ENCODE data around the gene AGBL1. TPM values are rescaled to one million over a fixed set of nuclear protein-coding genes. Genes with fewer than 3 reads are reported as not detected.

AGBL1 gene
- total RNA-seq, 2 experiments from 2014 or later = not detected

DNA sequence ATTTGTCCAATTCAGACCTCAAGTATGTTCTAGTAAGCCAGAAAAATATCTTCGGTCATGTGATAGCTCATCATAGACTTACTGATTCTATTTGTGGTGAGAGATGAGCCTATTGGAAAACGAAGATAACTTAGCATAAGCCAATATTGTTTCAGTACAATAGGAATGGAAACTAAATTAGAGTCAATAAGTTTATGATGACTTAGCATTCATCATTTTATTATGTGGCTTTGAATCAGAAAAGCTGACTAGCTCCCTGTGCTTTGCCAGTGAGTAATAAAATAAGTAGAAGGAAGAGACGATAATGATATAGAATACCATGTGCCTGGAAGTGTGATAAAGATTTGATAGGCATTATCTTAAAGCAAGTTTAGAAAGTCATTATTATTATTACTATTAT lies 605.6 kb downstream of the AGBL1 start:
- no peak for DNase-seq
- H3K4me3 Mint-ChIP-seq = no peak overlapping the region
- H3K36me3 Mint-ChIP-seq (ENCODE audit: low read depth) = no peaks in the 10 kb centered on the region
- peaks cover 2% of the 10 kb centered on the region for H3K9me3 Mint-ChIP-seq
- peaks cover 4% of the 10 kb centered on the region for H3K27me3 Mint-ChIP-seq (ENCODE audit: low read depth)
- H3K27ac Mint-ChIP-seq = no peak overlapping the region
- no peaks in the 10 kb centered on the region for H3K4me1 Mint-ChIP-seq (ENCODE audit: low read depth)
- CTCF ChIA-PET = no interaction called here
- intact Hi-C loops (cut with micrococcal nuclease) = no loop called here

DNA sequence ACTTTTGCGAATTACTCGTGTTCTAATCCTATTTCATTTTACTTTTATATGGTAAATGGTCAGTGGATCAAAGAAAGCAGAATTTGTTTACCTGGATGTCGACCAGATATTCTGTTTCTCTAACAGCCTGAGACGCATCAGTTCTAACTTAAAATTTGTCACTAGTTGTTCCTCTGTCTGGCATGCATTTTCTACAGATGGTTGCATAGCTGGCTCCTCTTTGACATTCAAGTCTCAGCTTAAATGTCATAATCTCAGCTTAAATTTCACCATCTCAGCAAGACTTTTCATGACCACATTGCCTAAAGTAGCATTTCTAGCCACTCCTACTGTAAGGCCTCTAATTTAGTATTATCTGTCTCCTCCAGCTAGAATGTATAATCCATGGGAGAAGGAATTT lies 609.3 kb downstream of the AGBL1 start:
- CTCF ChIA-PET = no interaction called here
- H3K36me3 Mint-ChIP-seq (ENCODE audit: low read depth) = no peaks in the 10 kb centered on the region
- DNase-seq = no peak
- intact Hi-C loops (cut with micrococcal nuclease) = no loop called here
- no peak overlapping the region for H3K27ac Mint-ChIP-seq
- H3K27me3 Mint-ChIP-seq (ENCODE audit: low read depth) = no peaks in the 10 kb centered on the region
- no peak overlapping the region for H3K4me3 Mint-ChIP-seq
- no peaks in the 10 kb centered on the region for H3K4me1 Mint-ChIP-seq (ENCODE audit: low read depth)
- H3K9me3 Mint-ChIP-seq = peaks cover 2% of the 10 kb centered on the region

DNA sequence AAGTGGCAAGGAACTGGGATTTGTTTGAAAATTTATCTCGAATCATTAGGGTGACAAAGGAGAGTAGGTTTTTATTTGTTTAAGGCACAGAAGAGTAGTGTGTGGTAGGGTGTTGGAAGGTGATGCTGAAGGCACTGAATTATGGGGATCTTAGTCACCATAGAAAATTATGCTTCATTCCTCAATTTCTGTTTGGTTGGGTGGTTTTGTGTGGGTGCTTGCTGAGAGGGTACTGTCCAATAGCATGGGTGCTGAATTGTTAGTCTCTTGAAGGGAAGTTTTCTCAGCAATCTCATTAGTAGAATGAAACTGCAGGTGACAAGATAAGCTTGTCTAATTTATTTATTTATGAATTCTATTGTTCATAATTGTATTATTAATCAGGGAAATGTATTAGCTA lies 610.9 kb downstream of the AGBL1 start:
- intact Hi-C loops (cut with micrococcal nuclease) = no loop called here
- H3K9me3 Mint-ChIP-seq = no peaks in the 10 kb centered on the region
- no peaks in the 10 kb centered on the region for H3K27me3 Mint-ChIP-seq (ENCODE audit: low read depth)
- H3K36me3 Mint-ChIP-seq (ENCODE audit: low read depth) = no peaks in the 10 kb centered on the region
- H3K4me1 Mint-ChIP-seq (ENCODE audit: low read depth) = no peaks in the 10 kb centered on the region
- DNase-seq = no peak
- no peak overlapping the region for H3K27ac Mint-ChIP-seq
- H3K4me3 Mint-ChIP-seq = no peak overlapping the region
- CTCF ChIA-PET = interaction anchor here (0.8 kb wide), 1 partner anchor 54 kb away, joined by 3 read pairs; no protein-coding TSS in a partner anchor

DNA sequence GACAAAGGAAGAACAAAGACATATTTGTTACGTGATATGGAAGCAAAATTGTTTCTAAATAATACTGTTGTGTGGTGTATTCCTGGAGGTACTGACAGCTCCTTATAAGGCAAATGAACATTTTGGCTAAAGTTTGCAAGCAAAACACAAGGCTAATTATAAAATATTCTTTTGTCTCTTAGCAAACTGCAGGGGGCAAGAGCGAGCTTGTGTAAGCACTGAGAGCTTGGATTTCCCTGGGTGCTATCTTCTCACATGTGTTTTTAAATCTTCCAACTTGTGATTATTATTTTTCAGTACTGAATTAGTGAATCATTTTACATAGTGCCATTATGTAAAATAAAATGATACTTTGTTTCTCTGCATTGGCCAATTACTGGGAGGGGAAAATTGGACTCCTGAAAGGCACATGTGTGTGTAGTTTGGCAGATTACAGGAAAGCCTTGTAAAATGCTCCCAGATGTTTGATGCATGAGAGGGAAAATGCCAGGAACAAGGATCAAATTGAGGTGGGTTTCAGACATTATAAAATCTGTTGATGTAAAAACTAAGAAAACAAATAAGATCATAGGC lies 611.5 kb downstream of the AGBL1 start:
- DNase-seq = no peak
- no peaks in the 10 kb centered on the region for H3K4me1 Mint-ChIP-seq (ENCODE audit: low read depth)
- H3K36me3 Mint-ChIP-seq (ENCODE audit: low read depth) = no peaks in the 10 kb centered on the region
- no peaks in the 10 kb centered on the region for H3K27me3 Mint-ChIP-seq (ENCODE audit: low read depth)
- CTCF ChIA-PET = interaction anchor here (0.8 kb wide), 1 partner anchor 53 kb away, joined by 3 read pairs; no protein-coding TSS in a partner anchor
- no peak overlapping the region for H3K27ac Mint-ChIP-seq
- intact Hi-C loops (cut with micrococcal nuclease) = no loop called here
- no peak overlapping the region for H3K4me3 Mint-ChIP-seq
- no peaks in the 10 kb centered on the region for H3K9me3 Mint-ChIP-seq

DNA sequence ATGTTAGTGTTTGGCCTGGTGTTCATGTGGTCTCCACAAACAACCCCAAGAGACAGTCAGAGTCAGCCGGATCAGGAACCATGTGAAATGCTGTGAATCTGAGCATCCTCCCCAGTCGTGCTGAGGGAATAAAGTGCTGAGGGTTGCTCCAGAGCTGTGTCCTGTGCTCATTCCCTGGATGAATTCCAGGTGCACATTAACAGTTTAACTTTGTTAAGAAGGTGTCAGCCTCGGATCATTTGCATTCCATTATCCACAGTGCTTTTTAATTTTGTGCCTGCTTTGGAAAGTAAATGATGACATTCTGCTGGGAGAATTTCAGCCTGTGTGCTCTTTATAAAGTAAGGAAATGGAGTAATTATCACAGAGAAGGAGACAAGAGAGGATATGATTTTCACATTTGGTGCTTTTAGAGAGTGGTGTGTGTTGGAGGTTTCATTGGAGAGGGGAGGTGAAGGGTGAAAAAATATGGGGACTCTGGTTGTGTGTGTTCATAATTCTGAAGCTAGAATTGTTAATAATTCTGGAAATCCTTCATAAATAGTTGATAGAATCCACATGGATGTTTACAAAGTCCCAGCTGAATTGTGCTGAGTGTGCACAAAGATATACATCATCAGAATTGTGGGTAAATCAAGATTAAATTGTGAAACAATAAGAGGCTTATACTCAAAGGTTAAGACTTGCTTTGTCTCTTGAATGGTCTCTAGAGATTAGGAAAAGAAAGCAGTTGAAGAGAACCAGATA lies 621.4 kb downstream of the AGBL1 start:
- Mint-ChIP-seq H3K9me3 (peaks cover 2% of the 10 kb centered on the region), H3K27me3 (ENCODE audit: low read depth) (peaks cover 6% of the 10 kb centered on the region), H3K27ac (no peak overlapping the region), H3K36me3 (ENCODE audit: low read depth) (peaks cover 4% of the 10 kb centered on the region), H3K4me3 (no peak overlapping the region), H3K4me1 (ENCODE audit: low read depth) (no peaks in the 10 kb centered on the region)
- intact Hi-C loops (cut with micrococcal nuclease) = no loop called here
- CTCF ChIA-PET = no interaction called here
- no peak for DNase-seq

DNA sequence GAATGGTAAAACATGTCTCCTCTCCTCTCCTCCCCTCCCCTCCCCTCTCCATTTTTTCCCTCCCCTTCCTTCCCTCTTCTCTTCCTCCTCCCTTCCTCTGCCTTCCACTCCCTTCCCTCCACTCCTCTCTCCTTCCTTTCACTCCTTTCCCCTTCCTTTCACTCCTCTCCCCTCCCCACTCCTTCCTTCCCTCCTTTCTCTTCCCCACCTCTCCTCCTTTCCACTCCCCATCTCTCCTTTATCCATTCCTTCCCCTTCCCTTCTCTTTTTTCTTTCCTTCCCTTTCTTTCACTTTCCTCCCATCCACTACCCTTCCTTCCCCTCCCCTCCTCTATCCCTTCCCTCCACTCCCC lies 621.9 kb downstream of the AGBL1 start:
- DNase-seq = no peak
- Mint-ChIP-seq H3K4me3 (no peak overlapping the region), H3K4me1 (ENCODE audit: low read depth) (no peaks in the 10 kb centered on the region), H3K9me3 (peaks cover 2% of the 10 kb centered on the region), H3K27me3 (ENCODE audit: low read depth) (peaks cover 6% of the 10 kb centered on the region), H3K36me3 (ENCODE audit: low read depth) (peaks cover 4% of the 10 kb centered on the region), H3K27ac (no peak overlapping the region)
- intact Hi-C loops (cut with micrococcal nuclease) = no loop called here
- CTCF ChIA-PET = no interaction called here

DNA sequence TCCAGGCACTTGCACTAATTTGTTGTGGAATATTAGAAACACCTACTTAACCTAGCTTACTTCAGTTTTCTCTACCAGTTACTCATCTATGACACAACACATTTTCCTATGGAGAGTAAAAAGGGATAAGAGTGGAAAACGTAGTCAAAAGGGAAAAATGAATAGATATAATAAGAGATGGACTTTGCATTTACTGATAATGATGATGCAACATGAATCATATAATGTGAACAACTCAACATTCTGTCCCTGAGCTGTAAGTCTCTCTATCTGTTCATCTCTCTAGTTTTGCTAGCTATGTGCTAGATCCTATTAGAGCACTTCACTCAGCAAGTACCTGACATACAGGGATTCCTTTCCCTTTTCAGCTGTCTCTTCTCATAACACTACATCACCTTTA lies 627.1 kb downstream of the AGBL1 start:
- no peak overlapping the region for H3K27ac Mint-ChIP-seq
- DNase-seq = no peak
- no peak overlapping the region for H3K4me3 Mint-ChIP-seq
- CTCF ChIA-PET = interaction anchor here (1.0 kb wide), 1 partner anchor 81 kb away, joined by 3 read pairs; no protein-coding TSS in a partner anchor
- no peaks in the 10 kb centered on the region for H3K4me1 Mint-ChIP-seq (ENCODE audit: low read depth)
- peaks cover 2% of the 10 kb centered on the region for H3K9me3 Mint-ChIP-seq
- intact Hi-C loops (cut with micrococcal nuclease) = no loop called here
- peaks cover 4% of the 10 kb centered on the region for H3K27me3 Mint-ChIP-seq (ENCODE audit: low read depth)
- peaks cover 4% of the 10 kb centered on the region for H3K36me3 Mint-ChIP-seq (ENCODE audit: low read depth)

DNA sequence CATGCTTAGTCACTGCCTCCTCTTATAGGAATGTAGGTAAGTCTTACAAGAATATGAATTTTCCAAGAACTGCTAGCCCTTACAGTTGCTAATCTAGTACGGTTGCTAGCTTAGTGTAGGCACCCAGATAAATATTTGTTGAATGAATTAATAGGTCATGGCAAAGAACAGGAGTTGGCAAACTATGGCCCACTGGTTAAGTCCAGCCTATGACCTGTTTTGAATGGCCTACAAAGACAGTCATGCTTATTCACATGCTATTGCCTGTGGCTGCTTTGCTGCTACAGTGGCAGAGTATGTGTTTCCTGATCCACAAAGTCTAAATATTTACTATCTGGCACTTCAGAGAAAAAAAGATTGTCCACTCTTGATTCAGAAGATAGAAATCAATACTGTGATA lies 631.8 kb downstream of the AGBL1 start:
- Mint-ChIP-seq H3K36me3 (ENCODE audit: low read depth) (no peaks in the 10 kb centered on the region), H3K4me3 (no peak overlapping the region), H3K27ac (no peak overlapping the region), H3K4me1 (ENCODE audit: low read depth) (no peaks in the 10 kb centered on the region), H3K9me3 (no peaks in the 10 kb centered on the region), H3K27me3 (ENCODE audit: low read depth) (peaks cover 6% of the 10 kb centered on the region)
- CTCF ChIA-PET = no interaction called here
- intact Hi-C loops (cut with micrococcal nuclease) = no loop called here
- no peak for DNase-seq

DNA sequence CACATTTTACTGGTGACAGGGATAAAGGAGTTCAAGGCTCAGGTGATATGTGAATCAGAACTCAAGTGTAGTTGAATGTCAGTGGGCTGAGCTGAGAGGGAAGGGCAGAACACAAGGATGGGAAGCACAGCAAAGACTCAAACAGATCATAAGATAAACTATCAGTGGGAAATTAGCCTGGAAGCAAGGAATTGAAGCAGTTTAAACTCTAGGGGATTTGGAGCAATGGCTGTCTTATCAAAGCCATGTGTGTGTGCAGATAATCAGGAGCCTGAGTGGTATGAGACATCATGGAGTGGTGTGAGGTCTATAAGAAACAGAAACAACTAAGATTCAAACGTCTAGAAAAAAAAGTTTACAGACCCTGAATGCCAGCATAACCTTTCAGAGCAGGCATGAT lies 634.6 kb downstream of the AGBL1 start:
- intact Hi-C loops (cut with micrococcal nuclease) = no loop called here
- no peaks in the 10 kb centered on the region for H3K9me3 Mint-ChIP-seq
- H3K36me3 Mint-ChIP-seq (ENCODE audit: low read depth) = no peaks in the 10 kb centered on the region
- H3K27ac Mint-ChIP-seq = no peak overlapping the region
- H3K4me1 Mint-ChIP-seq (ENCODE audit: low read depth) = no peaks in the 10 kb centered on the region
- H3K27me3 Mint-ChIP-seq (ENCODE audit: low read depth) = peaks cover 10% of the 10 kb centered on the region
- no peak for DNase-seq
- CTCF ChIA-PET = no interaction called here
- no peak overlapping the region for H3K4me3 Mint-ChIP-seq

DNA sequence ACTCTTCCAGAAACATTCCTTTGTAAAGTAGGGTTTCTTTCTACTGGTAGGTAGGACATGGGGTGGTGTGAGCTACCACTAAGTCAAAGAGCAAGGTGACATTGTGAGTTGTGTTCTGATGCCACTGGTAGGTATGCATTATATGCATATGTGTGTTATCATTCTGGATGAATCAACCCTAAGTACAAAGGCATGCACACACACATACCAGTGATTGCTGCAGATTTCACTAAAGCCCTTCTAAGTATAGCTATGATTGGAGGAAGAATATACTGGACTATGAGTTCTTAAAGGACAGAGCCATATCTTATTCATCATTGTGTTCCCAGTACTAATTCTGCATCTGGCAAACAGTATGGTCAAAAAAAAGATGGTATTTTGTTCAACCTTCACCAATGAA lies 646.0 kb downstream of the AGBL1 start:
- DNase-seq = no peak
- Mint-ChIP-seq H3K4me1 (ENCODE audit: low read depth) (no peaks in the 10 kb centered on the region), H3K36me3 (ENCODE audit: low read depth) (peaks cover 1% of the 10 kb centered on the region), H3K27me3 (ENCODE audit: low read depth) (no peaks in the 10 kb centered on the region), H3K4me3 (no peak overlapping the region), H3K27ac (no peak overlapping the region), H3K9me3 (peaks cover 2% of the 10 kb centered on the region)
- intact Hi-C loops (cut with micrococcal nuclease) = no loop called here
- CTCF ChIA-PET = no interaction called here

DNA sequence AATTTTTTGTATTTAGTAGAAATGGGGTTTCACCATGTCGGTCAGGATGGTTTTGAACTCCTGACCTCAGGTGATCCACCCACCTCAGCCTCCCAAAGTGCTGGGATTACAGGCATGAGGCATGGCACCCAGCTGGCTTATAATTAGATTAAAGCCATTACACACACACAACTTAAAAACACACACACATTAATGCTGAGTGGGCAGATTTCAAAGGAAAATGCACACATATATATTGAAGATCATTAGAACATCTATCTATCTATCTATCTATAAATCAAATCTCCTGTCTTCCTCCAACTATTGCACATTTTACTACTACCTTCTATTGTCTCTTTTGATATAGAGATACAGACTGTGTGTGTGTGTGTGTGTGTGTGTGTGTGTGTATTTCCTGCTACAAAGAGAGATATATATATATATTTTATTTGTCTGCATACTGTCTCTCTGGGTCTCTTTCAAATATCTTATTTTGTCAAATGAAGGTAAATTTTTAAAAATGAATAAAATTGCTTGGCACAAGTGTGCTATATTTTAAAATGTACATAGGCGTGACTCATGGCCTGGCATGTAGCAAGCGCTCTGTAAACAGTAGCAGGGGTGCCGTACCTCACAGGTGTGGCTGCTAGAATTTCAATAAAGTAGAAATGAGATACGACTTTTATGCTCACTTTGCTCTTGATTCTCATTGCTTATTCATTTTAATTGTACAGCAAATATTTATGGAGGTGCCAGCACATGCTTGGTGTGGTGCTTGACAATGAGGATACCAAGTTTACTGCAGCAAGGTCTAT lies 655.8 kb downstream of the AGBL1 start:
- Mint-ChIP-seq H3K4me3 (no peak overlapping the region), H3K9me3 (peaks cover 4% of the 10 kb centered on the region), H3K4me1 (ENCODE audit: low read depth) (no peaks in the 10 kb centered on the region), H3K27ac (no peak overlapping the region), H3K36me3 (ENCODE audit: low read depth) (no peaks in the 10 kb centered on the region), H3K27me3 (ENCODE audit: low read depth) (no peaks in the 10 kb centered on the region)
- no peak for DNase-seq
- CTCF ChIA-PET = no interaction called here
- intact Hi-C loops (cut with micrococcal nuclease) = no loop called here

DNA sequence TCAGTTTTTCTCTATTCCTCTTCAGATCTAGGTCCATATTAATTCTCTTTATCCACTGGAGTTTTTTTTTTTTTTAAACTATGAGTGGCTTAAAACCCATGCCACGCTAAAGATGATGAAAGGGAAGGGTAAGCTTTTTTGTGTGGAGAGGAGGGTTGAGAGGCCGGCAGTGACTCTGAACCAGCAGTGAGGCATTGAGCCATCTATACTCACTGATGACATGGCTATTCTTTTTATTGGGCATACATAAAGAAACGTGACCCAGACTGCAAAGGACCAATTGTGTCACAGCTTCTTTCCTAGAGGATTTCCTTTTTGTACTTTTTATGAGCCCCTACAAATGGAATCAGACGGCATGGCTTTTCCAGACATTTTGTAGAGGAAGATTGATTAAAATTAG lies 662.2 kb downstream of the AGBL1 start:
- DNase-seq = no peak
- Mint-ChIP-seq H3K36me3 (ENCODE audit: low read depth) (no peaks in the 10 kb centered on the region), H3K27me3 (ENCODE audit: low read depth) (no peaks in the 10 kb centered on the region), H3K4me1 (ENCODE audit: low read depth) (no peaks in the 10 kb centered on the region), H3K9me3 (peaks cover 4% of the 10 kb centered on the region), H3K4me3 (no peak overlapping the region), H3K27ac (no peak overlapping the region)
- CTCF ChIA-PET = interaction anchor here (0.6 to 3.5 kb wide), 6 partner anchors 15 to 1516 kb away, joined by 3 to 33 read pairs (median 4); no protein-coding TSS in a partner anchor
- intact Hi-C loops (cut with micrococcal nuclease) = loop anchor here (2.0 to 5.0 kb wide), 2 partner anchors 510 to 883 kb away; no protein-coding TSS in a partner anchor

Measured in activated naive CD4-positive, alpha-beta T cell treated with anti-CD3 and anti-CD28 coated beads for 36 hours (primary cell).